Measurements from ENCODE around the gene ZNF618.

ZNF618 gene

GRCh38 chr9:113941056-113941455 lies 64.9 kb downstream of the ZNF618 start:
- no peak for TF ChIP-seq CTCF (conservative IDR thresholded peaks at IDR 0.05; ENCODE audit: low read length)
- DNase-seq (ENCODE audit: low read depth): peak; percentile 63
- H3K4me3 ChIP-seq (ENCODE audit: low read length): no peak overlapping the region

GRCh38 chr9:113941526-113941925 lies 65.4 kb downstream of the ZNF618 start:
- TF ChIP-seq CTCF (conservative IDR thresholded peaks at IDR 0.05; ENCODE audit: low read length): no peak
- no peak overlapping the region for H3K4me3 ChIP-seq (ENCODE audit: low read length)
- no peak for DNase-seq (ENCODE audit: low read depth)

GRCh38 chr9:113943112-113944009 lies 67.3 kb downstream of the ZNF618 start:
- no peak for TF ChIP-seq CTCF (conservative IDR thresholded peaks at IDR 0.05; ENCODE audit: low read length)
- DNase-seq (ENCODE audit: low read depth): no peak
- H3K4me3 ChIP-seq (ENCODE audit: low read length): no peak overlapping the region

GRCh38 chr9:113945784-113946183 lies 69.7 kb downstream of the ZNF618 start:
- no peak for TF ChIP-seq CTCF (conservative IDR thresholded peaks at IDR 0.05; ENCODE audit: low read length)
- DNase-seq (ENCODE audit: low read depth): no peak
- no peak overlapping the region for H3K4me3 ChIP-seq (ENCODE audit: low read length)

- no peak overlapping the region for H3K4me3 ChIP-seq (ENCODE audit: low read length)
- no peak for TF ChIP-seq CTCF (conservative IDR thresholded peaks at IDR 0.05; ENCODE audit: low read length)
These were observed 70.5 kb downstream of the ZNF618 start for GRCh38 chr9:113946496-113947115.

GRCh38 chr9:113947941-113948340 lies 71.8 kb downstream of the ZNF618 start:
- no peak for TF ChIP-seq CTCF (conservative IDR thresholded peaks at IDR 0.05; ENCODE audit: low read length)
- no peak for DNase-seq (ENCODE audit: low read depth)
- no peak overlapping the region for H3K4me3 ChIP-seq (ENCODE audit: low read length)

More at GRCh38 chr9:113946496-113947115, 70.5 kb downstream of the ZNF618 start:
- no peak for DNase-seq (ENCODE audit: low read depth)
